HCT116 (cell line): Measurements from ENCODE around the gene EVI5L. TPM values are rescaled to one million over a fixed set of nuclear protein-coding genes. Genes with fewer than 3 reads are reported as not detected.

ENCODE experiments used
- ATAC-seq: fragments of 200-7000 bp; cut with Tn5 transposase; 2 replicates; pipeline ENCODE4 v1.9.1; 2020; ENCODE audit warnings: mild to moderate bottlenecking, moderate library complexity
- BruUV-seq: library from RNA; stranded (reverse); fragments of 400-500 nt; replicated peaks from 2 replicates; lab custom pipeline; 2021; lab: Mats Ljungman, UMichigan
- CTCF ChIA-PET: fragments of 300-600 bp; sonication (Branson Sonifier 250); formaldehyde crosslinking; loops from one replicate; lab custom pipeline; 2021; ENCODE audit warnings: antibody characterized with exemption; lab: Charles Lee
- POLR2A ChIA-PET: fragments of 300-600, 350-600 bp; sonication (Branson Sonifier 250); formaldehyde crosslinking; loops from one replicate; lab custom pipeline; 2021; ENCODE audit warnings: antibody characterized with exemption; lab: Charles Lee
- RAD21 ChIA-PET, 2 experiments: fragments of 300-600 bp; sonication (Branson Sonifier 250); formaldehyde crosslinking; loops; one replicate each; lab custom pipeline; 2023; ENCODE audit warnings: low total read pairs in 2 of 2; ENCODE audit not compliant: uncharacterized antibody in 2 of 2, unreplicated experiment in 2 of 2, low non-redundant PET in 1 of 2; lab: Charles Lee
- DNase-seq: peaks from one replicate; pipeline ENCODE4 v3.0.0-alpha.2; 2010; ENCODE audit warnings: low read depth, low spot score
- H2AFZ ChIP-seq: fragments of 200-600 bp; shearing (Covaris generic), sonication (generic); 2 replicates; pipeline ENCODE4 v1.6.1; 2017; ENCODE audit warnings: low read depth, mixed run types, mixed read lengths, antibody characterized with exemption, low read length; ENCODE audit not compliant: poor library complexity, severe bottlenecking
- H3K27ac ChIP-seq: 2 replicates; pipeline ENCODE4 v1.5.1; 2012; ENCODE audit warnings: low read depth, low read length
- H3K27me3 ChIP-seq: fragments of 200-600 bp; sonication (generic); 2 replicates; pipeline ENCODE4 v1.6.1; 2016; ENCODE audit warnings: mixed run types, low read length, mixed read lengths; ENCODE audit not compliant: insufficient read depth
- H3K36me3 ChIP-seq, 2 experiments: fragments of 200-500 bp in 1 of 2; fragments of 200-600 bp in 1 of 2; sonication (Bioruptor generic) in 1 of 2; sonication (generic) in 1 of 2; 2 replicates each; pipeline versions ENCODE4 v1.5.1 to v1.6.1; 2014 to 2016; ENCODE audit warnings: low read length in 2 of 2, inconsistent platforms in 1 of 2, mixed read lengths in 1 of 2, mixed run types in 1 of 2; ENCODE audit not compliant: insufficient read depth in 2 of 2, control insufficient read depth in 1 of 2
- H3K4me1 ChIP-seq, 2 experiments: fragments of 200-600 bp in 1 of 2; sonication (generic) in 1 of 2; 2 replicates each; pipeline versions ENCODE4 v1.5.1 to v1.6.1; 2012 to 2017; ENCODE audit warnings: low read length in 2 of 2, inconsistent platforms in 1 of 2, mild to moderate bottlenecking in 1 of 2, mixed read lengths in 1 of 2, mixed run types in 1 of 2, moderate library complexity in 1 of 2; ENCODE audit not compliant: insufficient read depth in 2 of 2, control insufficient read depth in 1 of 2
- H3K4me2 ChIP-seq: fragments of 200-600 bp; sonication (generic); 2 replicates; pipeline ENCODE4 v1.6.1; 2017; ENCODE audit warnings: mixed run types, low read length, mixed read lengths
- H3K4me3 ChIP-seq, 2 experiments: fragments of 200-600 bp in 1 of 2; sonication (generic) in 1 of 2; replicated peaks in 1 of 2; 2 replicates each; pipeline ENCODE4 v1.5.1; 2011 to 2016; ENCODE audit warnings: low read length in 2 of 2, control low read depth in 1 of 2, low read depth in 1 of 2, mild to moderate bottlenecking in 1 of 2, mixed read lengths in 1 of 2, mixed run types in 1 of 2
- H3K79me2 ChIP-seq: fragments of 200-600 bp; sonication (generic); 2 replicates; pipeline ENCODE4 v1.6.1; 2017; ENCODE audit warnings: mild to moderate bottlenecking, mixed run types, low read length, moderate library complexity, mixed read lengths; ENCODE audit not compliant: insufficient read depth
- H3K9ac ChIP-seq: fragments of 200-600 bp; sonication (generic); 2 replicates; pipeline ENCODE4 v1.6.1; 2016; ENCODE audit warnings: low read length, mixed read lengths
- H3K9me2 ChIP-seq: fragments of 200-600 bp; sonication (generic), shearing (Covaris generic); 2 replicates; pipeline ENCODE4 v1.6.1; 2017; ENCODE audit warnings: mixed run types, mild to moderate bottlenecking, moderate library complexity; ENCODE audit not compliant: insufficient read depth
- H3K9me3 ChIP-seq, 2 experiments: fragments of 200-500 bp in 1 of 2; fragments of 200-600 bp in 1 of 2; sonication (Bioruptor generic) in 1 of 2; sonication (generic) in 1 of 2; 2 replicates each; pipeline ENCODE4 v1.6.1; 2014 to 2017; ENCODE audit warnings: low read length in 2 of 2, mixed read lengths in 2 of 2, inconsistent platforms in 1 of 2, low read depth in 1 of 2, mild to moderate bottlenecking in 1 of 2, mixed run types in 1 of 2, moderate library complexity in 1 of 2; ENCODE audit not compliant: control insufficient read depth in 1 of 2, insufficient read depth in 1 of 2
- H4K20me1 ChIP-seq: fragments of 200-600 bp; sonication (generic), shearing (Covaris generic); 2 replicates; pipeline ENCODE4 v1.6.1; 2017; ENCODE audit warnings: mixed run types, mild to moderate bottlenecking, moderate library complexity; ENCODE audit not compliant: insufficient read depth
- CEBPB ChIP-seq: IDR thresholded peaks from 2 replicates; pipeline ENCODE4 v1.6.1; 2012; ENCODE audit warnings: low read depth
- EZH2 ChIP-seq: fragments of 200-600 bp; sonication (generic); IDR thresholded peaks from 2 replicates; pipeline ENCODE4 v1.6.1; 2017; ENCODE audit warnings: antibody characterized with exemption, mixed run types
- EZH2phosphoT487 ChIP-seq: fragments of 200-600 bp; IDR thresholded peaks from 2 replicates; pipeline ENCODE4 v1.6.1; 2018; ENCODE audit warnings: antibody characterized with exemption, borderline replicate concordance
- MAX ChIP-seq: IDR thresholded peaks from 2 replicates; pipeline ENCODE4 v1.6.1; 2012
- POLR2A ChIP-seq: IDR thresholded peaks from 2 replicates; pipeline ENCODE4 v1.7.0; 2011; ENCODE audit warnings: borderline replicate concordance; ENCODE audit not compliant: insufficient read depth, insufficient read length; ENCODE audit errors: extremely low read depth
- POLR2AphosphoS5 ChIP-seq: IDR thresholded peaks from 2 replicates; pipeline ENCODE4 v1.6.1; 2011; ENCODE audit warnings: mild to moderate bottlenecking, low read depth, low read length, moderate library complexity
- REST ChIP-seq: IDR thresholded peaks from 2 replicates; pipeline ENCODE4 v1.6.1; 2012; ENCODE audit warnings: low read depth
- SIN3A ChIP-seq: IDR thresholded peaks from 2 replicates; pipeline ENCODE4 v1.6.1; 2012; ENCODE audit warnings: low read depth
- SP1 ChIP-seq: IDR thresholded peaks from 2 replicates; pipeline ENCODE4 v1.6.1; 2012; ENCODE audit warnings: low read depth
- SRF ChIP-seq: IDR thresholded peaks from 2 replicates; pipeline ENCODE4 v1.6.1; 2012; ENCODE audit warnings: low read depth
- ZBTB33 ChIP-seq: IDR thresholded peaks from 2 replicates; pipeline ENCODE4 v1.6.1; 2011; ENCODE audit warnings: mild to moderate bottlenecking, low read length, moderate library complexity; ENCODE audit not compliant: insufficient replicate concordance; ENCODE audit errors: extremely low read depth
- intact Hi-C: fragments of 100-400 bp; cut with micrococcal nuclease; formaldehyde crosslinking; loops from 2 replicates; pipeline ENCODE4 v1.10.0; 2022
- total RNA-seq: library from RNA; stranded (reverse); gene quantifications from one replicate; pipeline ENCODE4 v1.2.1, GENCODE V29; 2021; ENCODE audit not compliant: unreplicated experiment
- TF ChIP-seq, protein P1 (sequence below), 3 experiments: fragments of 200-600 bp in 1 of 3; sonication (generic) in 1 of 3; IDR thresholded peaks in 2 of 3; conservative IDR thresholded peaks in 1 of 3; 2 replicates each; pipeline ENCODE4 v1.5.1; 2012 to 2017; ENCODE audit warnings: low read depth in 2 of 3, low read length in 2 of 3, antibody characterized with exemption in 1 of 3, borderline replicate concordance in 1 of 3, control low read depth in 1 of 3, mild to moderate bottlenecking in 1 of 3, mixed read lengths in 1 of 3, mixed run types in 1 of 3, moderate library complexity in 1 of 3; ENCODE audit not compliant: insufficient read depth in 1 of 3

Gene EVI5L
- total RNA-seq, 1 experiment from 2014 or later: 15.0 TPM

DNA sequence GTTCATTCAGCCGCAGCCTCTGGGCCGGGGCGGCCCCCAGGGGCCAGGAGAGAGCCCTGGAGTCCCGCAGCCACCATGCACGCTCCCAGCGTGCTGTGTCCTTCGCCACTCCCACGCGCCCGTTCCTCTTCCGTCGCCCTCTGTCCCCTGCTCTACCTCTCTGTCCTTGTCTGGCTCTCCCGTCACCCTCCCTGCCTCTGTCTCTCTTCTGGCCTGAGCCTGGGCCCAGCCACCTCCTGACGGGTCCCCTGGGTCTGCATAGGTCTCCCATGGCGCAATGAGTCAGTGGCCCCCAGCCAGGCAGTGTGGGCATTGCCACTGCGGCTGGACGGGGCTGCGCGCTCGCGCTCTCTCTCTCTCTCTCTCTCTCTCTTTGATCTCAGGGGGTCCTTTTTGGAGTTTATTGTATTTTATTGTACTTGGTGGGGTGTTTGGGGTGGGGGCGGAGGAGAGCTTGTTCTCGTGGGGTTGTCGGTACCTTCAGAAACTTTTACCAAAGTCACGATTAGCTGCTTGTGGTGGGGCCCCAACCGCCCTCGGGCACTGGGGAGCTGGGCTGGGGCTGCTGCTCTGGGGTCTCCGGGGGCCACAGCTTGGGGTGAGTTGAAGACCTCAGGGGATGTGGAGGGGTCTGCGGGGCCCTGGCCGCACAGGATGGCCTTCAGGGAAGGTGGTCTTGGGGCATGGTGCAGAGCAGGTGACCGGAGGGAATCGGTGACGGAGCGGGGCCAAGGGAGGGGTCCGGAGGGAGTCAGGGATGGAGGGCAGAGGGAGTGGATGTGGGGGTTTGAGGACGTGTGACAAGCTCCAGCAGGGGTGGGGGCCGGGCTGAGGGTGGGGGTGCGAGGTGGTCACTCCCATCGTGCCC, 82.9 kb downstream of the EVI5L start:
- H3K9ac ChIP-seq: no peak overlapping the region
- no TSS peak for BruUV-seq
- ChIA-PET CTCF (interaction anchor here (1.0 kb wide), 1 partner anchor 9 kb away, joined by 4 read pairs; the partner anchor contains the start of gene MAP2K7), POLR2A (no interaction called here), RAD21 (no interaction called here)
- peaks cover 15% of the 10 kb centered on the region for H3K79me2 ChIP-seq
- H3K27ac ChIP-seq: no peak overlapping the region
- no peaks in the 10 kb centered on the region for H3K9me3 ChIP-seq
- H3K4me3 ChIP-seq: no peak overlapping the region
- ATAC-seq: no peak
- peaks cover 5 to 25% of the 10 kb centered on the region in 2 experiments; a peak in 3 of 4 replicates for H3K4me1 ChIP-seq
- intact Hi-C loops: no loop called here
- H3K4me2 ChIP-seq: no peak overlapping the region
- no peak for DNase-seq
- H2AFZ ChIP-seq: no peak overlapping the region
- H3K36me3 ChIP-seq: peaks cover 5 to 6% of the 10 kb centered on the region in 2 experiments; a peak in 3 of 4 replicates
- no peak for TF ChIP-seq MAX
- TF ChIP-seq, protein P1, sequence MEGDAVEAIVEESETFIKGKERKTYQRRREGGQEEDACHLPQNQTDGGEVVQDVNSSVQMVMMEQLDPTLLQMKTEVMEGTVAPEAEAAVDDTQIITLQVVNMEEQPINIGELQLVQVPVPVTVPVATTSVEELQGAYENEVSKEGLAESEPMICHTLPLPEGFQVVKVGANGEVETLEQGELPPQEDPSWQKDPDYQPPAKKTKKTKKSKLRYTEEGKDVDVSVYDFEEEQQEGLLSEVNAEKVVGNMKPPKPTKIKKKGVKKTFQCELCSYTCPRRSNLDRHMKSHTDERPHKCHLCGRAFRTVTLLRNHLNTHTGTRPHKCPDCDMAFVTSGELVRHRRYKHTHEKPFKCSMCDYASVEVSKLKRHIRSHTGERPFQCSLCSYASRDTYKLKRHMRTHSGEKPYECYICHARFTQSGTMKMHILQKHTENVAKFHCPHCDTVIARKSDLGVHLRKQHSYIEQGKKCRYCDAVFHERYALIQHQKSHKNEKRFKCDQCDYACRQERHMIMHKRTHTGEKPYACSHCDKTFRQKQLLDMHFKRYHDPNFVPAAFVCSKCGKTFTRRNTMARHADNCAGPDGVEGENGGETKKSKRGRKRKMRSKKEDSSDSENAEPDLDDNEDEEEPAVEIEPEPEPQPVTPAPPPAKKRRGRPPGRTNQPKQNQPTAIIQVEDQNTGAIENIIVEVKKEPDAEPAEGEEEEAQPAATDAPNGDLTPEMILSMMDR (IDR thresholded peaks at IDR 0.05 in 2 of 3, conservative IDR thresholded peaks at IDR 0.05 in 1 of 3; ENCODE audit: borderline replicate concordance in 1 of 3, insufficient read depth in 1 of 3, low read depth in 2 of 3, low read length in 2 of 3): no peak
- TF ChIP-seq CEBPB: no peak
- no peak for TF ChIP-seq EZH2phosphoT487
- no peak for TF ChIP-seq ZBTB33
- no peak for TF ChIP-seq SIN3A
- TF ChIP-seq EZH2: no peak
- TF ChIP-seq POLR2A: no peak
- no peak for TF ChIP-seq POLR2AphosphoS5
- no peak for TF ChIP-seq SP1
- TF ChIP-seq SRF: no peak
- TF ChIP-seq REST: no peak
- TF ChIP-seq, all 23 proteins: peak for 0
- H3K27me3 ChIP-seq: no peaks in the 10 kb centered on the region
- H3K9me2 ChIP-seq: no peaks in the 10 kb centered on the region
- H4K20me1 ChIP-seq: no peaks in the 10 kb centered on the region
